ENCODE results near the gene CDR2. TPM values are rescaled to one million over a fixed set of nuclear protein-coding genes. Genes with fewer than 3 reads are reported as not detected.
A peak's percentile ranks its signal among the peaks of the same experiment; 100 is the strongest.

CDR2 gene
- total and polyA plus RNA-seq, 9 of the 15 experiments (the other 6 are each of a cell fraction or from before 2014, with no cell fraction given), result 4.6 to 30.3 (median 19.9) TPM

GRCh38 chr16:22297114-22297870, 77.1 kb downstream of the CDR2 start, which contains the start of gene POLR3E (continued):
- TF ChIP-seq NFATC3 (IDR thresholded peaks at IDR 0.05) (peak; percentile 83; the same call in 1 of the 2 replicates), SIN3A (IDR thresholded peaks at IDR 0.05; ENCODE audit: borderline replicate concordance in 2 of 2, control insufficient read depth in 1 of 2, low read depth in 2 of 2, low read length in 2 of 2) (peak; percentile 38 to 91; a peak in 2 of 4 replicates), ZNF431 (CRISPR knock-in tag; IDR thresholded peaks at IDR 0.05) (peak; percentile 72), BRD4 (IDR thresholded peaks at IDR 0.05) (peak; percentile 81; the same call in 1 of the 2 replicates), SFPQ (IDR thresholded peaks at IDR 0.05; ENCODE audit: low read depth, low read length) (no peak), NCOR1 (IDR thresholded peaks at IDR 0.05) (0 out of 2 replicates have a peak, but pooled peaks have one; percentile 35), EHMT2 (IDR thresholded peaks at IDR 0.05) (no peak), SMARCE1 (IDR thresholded peaks at IDR 0.05) (no peak), KLF16 (IDR thresholded peaks at IDR 0.05) (peak; percentile 62; the same call in 1 of the 2 replicates), E2F3 (CRISPR knock-in tag; IDR thresholded peaks at IDR 0.05) (0 out of 2 replicates have a peak, but pooled peaks have one; percentile 27), CBX8 (IDR thresholded peaks at IDR 0.05; ENCODE audit: borderline replicate concordance, extremely low read depth, low read depth, low read length, poor library complexity, severe bottlenecking) (no peak), NONO (IDR thresholded peaks at IDR 0.05; ENCODE audit: low read depth in 2 of 2, low read length in 1 of 2) (peak; percentile 66 to 80; a peak in 3 of 4 replicates), HBP1 (CRISPR knock-in tag; IDR thresholded peaks at IDR 0.05) (no peak), ZBTB7A (IDR thresholded peaks at IDR 0.05; ENCODE audit: borderline replicate concordance, control insufficient read depth, low read depth, low read length) (peak; percentile 83)
